Measurements from ENCODE around the gene DNAH7.

The DNAH7 gene

DNA sequence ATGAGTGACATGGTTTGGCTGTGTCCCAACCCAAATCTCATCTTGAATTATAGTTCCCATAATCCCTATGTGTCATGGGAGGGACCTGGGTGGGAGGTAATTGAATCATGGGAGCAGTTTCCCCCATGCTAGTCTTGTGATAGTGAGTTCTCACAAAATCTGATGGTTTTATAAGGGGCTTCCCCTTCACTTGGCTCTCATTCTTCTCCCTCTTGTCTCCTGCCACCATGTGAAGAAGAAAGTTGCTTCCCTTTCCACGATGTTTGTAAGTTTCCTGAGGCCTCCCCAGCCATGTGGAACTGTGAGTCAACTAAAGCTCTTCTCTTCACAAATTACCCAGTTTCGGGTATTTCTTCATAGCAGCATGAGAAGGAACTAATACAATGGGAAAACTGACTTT is 14.0 kb downstream of the DNAH7 start:
- H3K36me3 Mint-ChIP-seq = no peaks in the 10 kb centered on the region
- H3K4me3 Mint-ChIP-seq = no peak overlapping the region
- DNase-seq (ENCODE audit: low spot score in 2 of 2) = no peak
- no peak overlapping the region for H3K27ac Mint-ChIP-seq
- ATAC-seq = no peak
- no peaks in the 10 kb centered on the region for H3K4me1 Mint-ChIP-seq
- H3K9me3 Mint-ChIP-seq = no peaks in the 10 kb centered on the region

DNA sequence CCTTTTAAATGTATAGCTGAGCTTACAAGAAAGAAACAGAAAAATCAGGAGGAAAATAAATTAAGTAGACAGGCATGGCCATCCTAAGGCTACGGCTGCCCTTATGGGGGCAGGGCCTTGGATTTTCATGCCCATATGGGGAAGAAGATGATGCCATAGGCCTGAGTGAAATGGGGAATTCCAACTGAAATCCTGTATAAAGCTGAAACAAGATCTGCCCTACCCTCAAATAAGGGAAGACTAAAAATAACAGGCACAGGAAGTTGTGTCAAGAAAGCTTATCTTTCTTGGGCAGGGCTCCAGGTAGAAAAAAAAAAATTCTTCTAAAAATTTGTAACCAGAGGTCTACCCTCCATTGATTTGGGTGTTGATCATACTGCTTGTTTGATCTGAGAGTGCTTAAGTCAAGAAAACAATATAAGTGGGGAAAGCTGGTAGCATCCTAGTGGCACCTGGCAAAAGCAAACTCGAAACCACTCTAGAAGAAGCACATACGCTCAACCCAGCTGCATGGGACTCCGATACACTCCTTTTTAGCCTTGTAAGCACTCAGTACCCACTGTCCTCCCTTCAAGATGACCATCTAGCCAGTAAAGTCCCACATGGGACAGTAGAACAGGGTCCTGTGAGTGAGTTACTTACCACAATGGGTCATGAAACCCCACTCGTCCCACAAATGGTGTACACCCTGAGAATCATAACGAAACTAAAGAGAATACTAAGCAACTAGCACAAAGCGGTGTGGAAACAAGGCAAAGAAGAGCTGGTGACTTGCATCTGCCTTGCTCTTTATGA is 22.3 kb downstream of the DNAH7 start:
- no peaks in the 10 kb centered on the region for H3K9me3 Mint-ChIP-seq
- ATAC-seq = peak; percentile 47
- DNase-seq (ENCODE audit: low spot score in 2 of 2) = no peak
- H3K4me1 Mint-ChIP-seq = no peaks in the 10 kb centered on the region
- no peak overlapping the region for H3K4me3 Mint-ChIP-seq
- no peak overlapping the region for H3K27ac Mint-ChIP-seq
- no peaks in the 10 kb centered on the region for H3K36me3 Mint-ChIP-seq

DNA sequence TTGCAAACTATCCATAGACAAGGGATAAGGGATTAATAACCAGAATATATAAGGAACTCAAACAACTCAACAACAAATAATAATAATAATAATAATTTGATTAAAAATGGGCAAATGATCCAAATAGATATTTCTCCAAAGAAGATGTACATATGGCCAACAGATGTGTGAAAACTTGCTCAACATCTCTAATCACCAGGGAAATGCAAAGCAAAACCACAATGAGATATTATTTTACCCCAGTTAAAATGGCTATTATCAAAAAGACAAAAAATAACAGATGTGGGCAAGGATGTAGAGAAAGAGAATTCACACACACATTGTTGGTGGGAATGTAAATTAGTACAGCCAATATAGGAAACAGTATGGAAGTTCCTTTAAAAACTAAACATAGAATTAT is 26.9 kb downstream of the DNAH7 start:
- ATAC-seq (no peak), DNase-seq (ENCODE audit: low spot score in 2 of 2) (no peak)
- Mint-ChIP-seq H3K27ac (no peak overlapping the region), H3K36me3 (no peaks in the 10 kb centered on the region), H3K4me1 (no peaks in the 10 kb centered on the region), H3K9me3 (peaks cover 32% of the 10 kb centered on the region), H3K4me3 (no peak overlapping the region)

DNA sequence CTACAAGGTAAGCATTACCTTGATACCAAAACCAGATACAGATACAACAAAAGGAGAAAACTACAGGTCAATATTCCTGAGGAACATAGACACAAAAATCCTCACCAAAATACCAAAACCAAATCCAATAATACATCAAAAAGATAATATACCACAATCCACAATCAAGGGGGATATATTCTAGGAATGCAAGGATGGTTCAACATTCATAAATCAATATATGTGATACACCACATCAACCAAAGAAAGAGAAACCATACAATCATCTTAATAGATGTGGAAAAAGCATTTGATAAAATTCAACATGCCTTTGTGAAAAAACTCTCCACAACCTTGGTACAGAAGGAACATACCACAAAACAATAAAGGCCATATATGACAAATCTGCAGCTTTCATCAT is 28.4 kb downstream of the DNAH7 start:
- Mint-ChIP-seq H3K36me3 (no peaks in the 10 kb centered on the region), H3K27ac (no peak overlapping the region), H3K9me3 (peaks cover 33% of the 10 kb centered on the region), H3K4me1 (no peaks in the 10 kb centered on the region), H3K4me3 (no peak overlapping the region)
- no peak for DNase-seq (ENCODE audit: low spot score in 2 of 2)
- ATAC-seq = no peak

DNA sequence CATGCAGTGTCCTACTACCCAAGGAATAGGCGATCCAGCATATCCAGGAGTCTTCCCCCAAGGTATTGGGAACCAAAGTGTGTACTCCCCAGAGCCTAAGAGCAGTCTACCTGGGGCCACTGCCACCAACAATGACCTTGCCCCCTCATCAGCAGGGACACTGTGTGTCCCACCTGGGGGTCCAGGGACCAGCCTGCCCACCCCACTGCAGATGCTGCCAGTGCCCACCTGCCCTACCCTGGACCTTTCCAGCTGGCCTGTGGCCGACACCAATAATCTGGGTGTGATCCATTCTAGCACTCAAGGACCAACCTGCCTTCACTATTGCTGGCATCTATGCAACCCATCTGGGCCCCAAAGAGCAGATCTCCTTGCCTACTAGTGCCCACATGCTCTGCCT is 32.2 kb downstream of the DNAH7 start:
- Mint-ChIP-seq H3K4me3 (no peak overlapping the region), H3K27ac (no peak overlapping the region), H3K9me3 (peaks cover 35% of the 10 kb centered on the region), H3K36me3 (no peaks in the 10 kb centered on the region), H3K4me1 (no peaks in the 10 kb centered on the region)
- no peak for ATAC-seq
- DNase-seq (ENCODE audit: low spot score in 2 of 2) = no peak

DNA sequence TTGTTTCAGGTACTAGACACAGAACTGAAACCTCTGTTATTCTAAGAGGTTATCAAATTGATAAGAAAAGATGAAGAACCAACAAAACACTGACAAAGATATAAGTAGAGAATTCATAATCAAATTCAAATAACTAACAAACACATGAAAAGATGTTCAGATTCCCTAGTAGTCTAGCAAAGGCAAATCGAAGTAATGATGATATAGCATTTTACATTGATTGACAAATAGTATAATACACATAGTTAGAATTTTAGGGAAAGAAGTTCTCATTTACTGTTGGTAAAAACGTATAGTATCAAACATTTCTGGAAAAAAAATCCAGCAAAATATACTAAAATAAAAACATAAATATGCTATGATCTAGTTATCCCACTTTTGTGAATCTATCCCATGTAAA is 50.6 kb downstream of the DNAH7 start:
- no peak for ATAC-seq
- no peak overlapping the region for H3K27ac Mint-ChIP-seq

DNA sequence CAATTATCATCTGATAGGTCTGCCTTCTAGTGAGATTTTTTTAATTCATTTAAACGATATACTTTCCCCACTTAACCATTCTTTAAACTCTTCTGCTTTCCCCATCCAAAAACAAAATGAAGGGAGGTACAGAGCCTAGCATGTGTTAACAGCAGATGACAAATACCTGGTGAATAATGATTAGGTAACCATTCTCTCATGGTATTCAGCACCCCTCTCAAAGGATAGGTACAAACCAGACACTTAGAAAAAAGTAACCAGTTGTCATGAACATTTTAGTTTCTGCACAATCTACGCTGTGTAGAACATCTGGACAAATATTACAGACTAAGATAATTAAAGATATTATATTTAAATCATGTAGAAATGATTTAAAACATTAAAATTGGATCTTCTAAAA is 56.3 kb downstream of the DNAH7 start:
- DNase-seq (ENCODE audit: low spot score in 2 of 2) (no peak), ATAC-seq (no peak)
- Mint-ChIP-seq H3K36me3 (no peaks in the 10 kb centered on the region), H3K9me3 (no peaks in the 10 kb centered on the region), H3K4me1 (no peaks in the 10 kb centered on the region), H3K4me3 (no peak overlapping the region), H3K27ac (no peak overlapping the region)

More for the DNA sequence above, 50.6 kb downstream of the DNAH7 start:
- Mint-ChIP-seq H3K4me3 (no peak overlapping the region), H3K36me3 (no peaks in the 10 kb centered on the region), H3K9me3 (no peaks in the 10 kb centered on the region), H3K4me1 (no peaks in the 10 kb centered on the region)
- DNase-seq (ENCODE audit: low spot score in 2 of 2) = no peak

DNA sequence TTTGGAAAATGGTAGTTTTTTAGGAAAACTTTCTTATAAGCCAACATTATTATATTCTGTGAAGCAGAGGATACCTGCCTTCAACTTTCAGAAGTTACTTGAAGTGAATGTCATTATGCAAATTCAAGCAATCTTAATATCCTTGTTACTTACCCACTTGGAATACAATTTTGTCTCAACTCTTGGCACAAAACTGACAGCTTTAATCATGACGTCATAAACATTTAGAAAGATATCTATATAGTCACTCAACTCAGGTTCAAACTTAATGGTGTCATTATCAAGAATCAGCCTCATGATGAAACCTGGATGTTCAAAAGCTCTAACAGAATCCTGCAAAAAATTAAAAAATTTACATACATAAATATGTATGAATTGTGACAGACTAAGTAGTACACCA is 68.1 kb downstream of the DNAH7 start:
- Mint-ChIP-seq H3K4me1 (no peaks in the 10 kb centered on the region), H3K9me3 (peaks cover 3% of the 10 kb centered on the region), H3K36me3 (no peaks in the 10 kb centered on the region), H3K4me3 (no peak overlapping the region), H3K27ac (no peak overlapping the region)
- ATAC-seq (no peak), DNase-seq (ENCODE audit: low spot score in 2 of 2) (no peak)

DNA sequence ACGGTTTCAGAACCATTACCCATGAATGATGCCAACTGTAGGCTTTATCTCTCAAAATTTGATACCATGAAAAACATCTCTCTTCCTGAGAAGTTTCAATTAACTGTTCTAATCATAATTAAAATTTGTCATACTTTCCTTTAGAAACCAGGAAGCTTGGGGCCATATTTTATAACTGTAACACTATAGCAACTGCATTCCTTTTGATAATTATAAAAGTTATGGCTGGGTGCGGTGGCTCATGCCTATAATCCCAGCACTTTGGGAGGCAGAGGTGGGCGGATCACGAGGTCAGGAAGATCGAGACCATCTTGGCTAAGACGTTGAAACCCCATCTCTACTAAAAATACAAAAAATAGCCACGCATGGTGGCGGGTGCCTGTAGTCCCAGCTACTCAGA is 70.6 kb downstream of the DNAH7 start:
- no peaks in the 10 kb centered on the region for H3K36me3 Mint-ChIP-seq
- no peaks in the 10 kb centered on the region for H3K4me1 Mint-ChIP-seq
- H3K27ac Mint-ChIP-seq = no peak overlapping the region
- ATAC-seq (no peak), DNase-seq (ENCODE audit: low spot score in 2 of 2) (no peak)
- no peak overlapping the region for H3K4me3 Mint-ChIP-seq
- H3K9me3 Mint-ChIP-seq = no peaks in the 10 kb centered on the region

DNA sequence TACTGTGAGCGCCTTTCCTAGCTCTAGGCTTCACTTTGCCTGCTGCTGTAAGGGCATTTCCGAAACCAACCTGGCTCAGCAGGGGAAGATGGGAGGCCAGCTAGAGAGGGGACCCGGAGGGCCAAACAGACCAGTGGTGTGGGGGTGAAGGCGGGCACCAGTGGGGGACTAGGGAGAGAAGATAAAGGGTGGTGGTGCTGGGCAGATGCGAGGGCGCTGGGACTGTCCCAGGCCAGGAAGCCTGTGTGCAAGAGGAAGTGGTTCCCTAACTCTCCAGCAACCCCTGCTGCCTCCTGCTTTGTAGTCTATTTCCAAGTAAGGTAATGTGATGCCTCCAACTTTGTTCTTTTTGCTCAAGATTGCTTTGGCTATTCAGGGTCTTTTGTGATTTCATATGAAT is 73.1 kb downstream of the DNAH7 start:
- no peak overlapping the region for H3K4me3 Mint-ChIP-seq
- H3K36me3 Mint-ChIP-seq = no peaks in the 10 kb centered on the region
- no peaks in the 10 kb centered on the region for H3K4me1 Mint-ChIP-seq
- no peak overlapping the region for H3K27ac Mint-ChIP-seq
- H3K9me3 Mint-ChIP-seq = no peaks in the 10 kb centered on the region
- ATAC-seq (peak; percentile 54), DNase-seq (ENCODE audit: low spot score in 2 of 2) (no peak)

DNA sequence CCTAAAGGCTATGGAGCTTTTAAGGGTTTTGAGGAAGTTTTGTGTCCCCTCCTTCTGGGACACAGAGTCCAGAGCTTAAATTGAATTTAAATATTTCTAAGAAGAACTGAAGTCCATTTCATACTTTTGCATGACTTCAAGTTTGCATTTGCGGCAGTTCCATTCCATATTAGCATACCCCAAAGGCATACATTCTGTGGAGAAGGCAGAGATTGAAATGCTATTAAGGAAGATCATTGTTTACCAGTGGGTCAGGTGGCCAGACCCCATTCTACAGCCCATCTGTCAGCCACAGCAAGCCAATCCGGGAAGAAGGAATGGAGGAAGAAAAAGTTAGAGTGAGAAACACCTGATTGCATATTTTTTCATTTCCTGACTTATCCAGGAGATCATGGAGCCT is 75.0 kb downstream of the DNAH7 start:
- H3K4me3 Mint-ChIP-seq = no peak overlapping the region
- H3K4me1 Mint-ChIP-seq = no peaks in the 10 kb centered on the region
- ATAC-seq (no peak), DNase-seq (ENCODE audit: low spot score in 2 of 2) (no peak)
- H3K36me3 Mint-ChIP-seq = no peaks in the 10 kb centered on the region
- no peak overlapping the region for H3K27ac Mint-ChIP-seq
- no peaks in the 10 kb centered on the region for H3K9me3 Mint-ChIP-seq

DNA sequence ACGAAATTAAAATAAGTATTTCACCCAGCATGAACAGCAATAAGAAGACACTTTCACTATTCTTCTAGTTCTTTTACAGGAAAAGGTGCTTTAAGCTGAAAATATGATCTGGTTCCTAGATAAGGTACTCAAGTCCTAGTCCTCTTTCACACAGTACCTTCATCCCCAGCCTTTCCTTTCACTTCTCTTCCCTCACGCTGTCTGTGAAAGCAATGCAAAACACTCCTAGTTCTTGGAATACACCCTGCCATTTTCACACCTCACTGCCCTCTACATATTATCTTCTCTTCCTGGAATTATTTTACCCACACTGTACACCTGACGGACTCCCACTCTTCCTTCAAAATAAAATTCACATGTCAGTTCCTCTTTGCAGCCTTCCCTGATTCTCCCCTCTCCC is 82.9 kb downstream of the DNAH7 start:
- Mint-ChIP-seq H3K27ac (no peak overlapping the region), H3K9me3 (no peaks in the 10 kb centered on the region), H3K36me3 (no peaks in the 10 kb centered on the region), H3K4me3 (no peak overlapping the region), H3K4me1 (no peaks in the 10 kb centered on the region)
- ATAC-seq = peak; percentile 16
- DNase-seq (ENCODE audit: low spot score in 2 of 2) = no peak

DNA sequence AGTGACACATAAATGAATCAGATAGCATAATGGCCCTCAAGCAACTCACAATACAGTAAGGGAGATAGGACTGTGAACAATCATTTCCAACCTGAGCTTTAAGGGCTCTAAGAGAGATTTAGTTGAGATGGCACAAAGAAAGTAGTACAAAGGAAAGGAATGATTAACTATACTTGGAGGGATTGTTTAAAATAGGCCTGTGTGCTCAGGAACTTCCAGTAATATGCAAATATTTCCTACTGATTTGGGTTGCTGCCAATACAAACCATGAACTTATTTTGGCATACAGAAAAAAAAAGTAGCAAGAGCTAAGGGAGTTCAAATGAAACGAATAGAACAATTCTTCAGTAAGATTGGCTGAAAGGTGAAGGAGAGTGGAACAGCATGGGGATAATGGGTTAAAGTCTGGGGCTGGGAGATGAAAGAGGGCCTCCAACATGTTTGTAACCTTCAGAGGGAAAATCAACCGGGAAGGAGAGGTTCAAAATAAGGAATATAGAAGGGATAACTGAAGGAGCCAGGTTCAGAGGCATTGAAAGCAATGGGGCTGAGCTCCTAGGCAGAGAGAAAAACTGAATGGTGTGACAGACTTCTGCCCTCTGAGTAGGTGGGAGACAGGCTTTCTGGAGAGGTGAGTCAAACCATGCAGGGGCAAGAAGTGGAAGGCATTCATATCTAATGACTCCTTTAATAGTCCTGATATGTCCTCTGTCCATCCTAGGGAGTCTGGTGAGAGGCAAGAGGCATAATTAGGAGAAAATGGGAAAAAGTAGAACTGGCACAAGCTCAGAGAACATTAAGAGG is 83.5 kb downstream of the DNAH7 start:
- H3K4me3 Mint-ChIP-seq = no peak overlapping the region
- DNase-seq (ENCODE audit: low spot score in 2 of 2) (no peak), ATAC-seq (peak; percentile 45)
- H3K36me3 Mint-ChIP-seq = no peaks in the 10 kb centered on the region
- H3K27ac Mint-ChIP-seq = no peak overlapping the region
- no peaks in the 10 kb centered on the region for H3K4me1 Mint-ChIP-seq
- no peaks in the 10 kb centered on the region for H3K9me3 Mint-ChIP-seq

DNA sequence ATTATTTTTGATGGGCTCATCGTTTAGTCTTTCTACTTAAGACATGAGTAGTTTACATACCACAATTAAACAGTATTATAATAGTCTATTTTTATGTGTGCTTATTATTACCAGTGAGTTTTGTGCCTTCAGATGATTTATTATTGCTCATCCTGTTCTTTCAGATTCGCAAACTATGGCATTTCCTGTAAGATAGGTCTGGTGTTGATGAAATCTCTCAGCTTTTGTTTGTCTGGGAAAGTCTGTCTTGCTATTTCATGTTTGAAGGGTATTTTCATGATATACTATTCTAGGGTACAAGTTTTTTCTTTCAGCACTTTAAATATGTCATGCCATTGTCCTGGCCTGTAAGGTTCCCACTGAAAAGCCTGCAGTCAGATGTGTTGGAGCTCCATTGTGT is 101.3 kb downstream of the DNAH7 start:
- ATAC-seq = no peak

DNA sequence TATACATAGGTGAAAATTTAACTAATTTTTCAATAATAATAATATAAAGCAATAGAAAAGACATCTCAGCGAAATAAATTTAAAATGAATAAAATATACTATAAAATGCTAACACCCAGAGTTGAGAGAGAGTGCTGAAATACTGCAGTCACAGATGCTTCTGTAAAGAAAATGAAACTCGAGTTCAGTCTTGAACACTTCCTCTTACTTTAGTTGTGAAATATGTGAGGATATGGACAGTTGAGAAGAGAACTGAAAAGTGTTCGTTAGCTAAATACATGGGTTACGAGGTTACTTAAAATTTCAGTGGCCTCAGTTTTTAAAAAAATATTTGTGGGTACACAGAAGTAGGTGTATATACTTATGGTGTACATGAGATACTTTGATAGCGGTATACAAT is 106.8 kb downstream of the DNAH7 start:
- no peak for ATAC-seq
- Mint-ChIP-seq H3K4me1 (no peaks in the 10 kb centered on the region), H3K4me3 (no peak overlapping the region), H3K9me3 (no peaks in the 10 kb centered on the region), H3K27ac (no peak overlapping the region), H3K36me3 (no peaks in the 10 kb centered on the region)
- no peak for DNase-seq (ENCODE audit: low spot score in 2 of 2)

More for the DNA sequence above, 101.3 kb downstream of the DNAH7 start:
- DNase-seq (ENCODE audit: low spot score in 2 of 2) = no peak
- H3K9me3 Mint-ChIP-seq = no peaks in the 10 kb centered on the region
- no peak overlapping the region for H3K27ac Mint-ChIP-seq
- H3K4me3 Mint-ChIP-seq = no peak overlapping the region
- no peaks in the 10 kb centered on the region for H3K36me3 Mint-ChIP-seq
- no peaks in the 10 kb centered on the region for H3K4me1 Mint-ChIP-seq

DNA sequence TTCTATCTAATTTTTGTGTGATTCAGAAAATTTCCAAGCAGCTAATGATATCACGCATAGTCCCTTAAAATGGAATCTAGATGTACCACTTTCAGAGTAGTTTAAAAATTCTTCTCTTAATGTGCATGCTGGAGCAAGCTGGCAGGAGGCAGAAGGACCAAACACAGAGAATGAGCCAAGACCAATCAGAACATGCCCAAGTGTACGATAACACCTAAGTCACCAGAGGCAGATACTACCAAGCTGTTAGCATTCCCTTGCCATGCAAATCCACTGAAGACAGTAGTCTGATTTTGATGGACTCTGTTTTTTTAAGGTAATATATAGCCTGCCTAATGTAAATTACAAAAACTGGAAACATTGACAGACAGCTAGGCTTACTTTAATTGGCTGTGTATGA is 109.3 kb downstream of the DNAH7 start:
- no peaks in the 10 kb centered on the region for H3K36me3 Mint-ChIP-seq
- no peaks in the 10 kb centered on the region for H3K9me3 Mint-ChIP-seq
- no peak overlapping the region for H3K4me3 Mint-ChIP-seq
- DNase-seq (ENCODE audit: low spot score in 2 of 2) (no peak), ATAC-seq (no peak)
- no peaks in the 10 kb centered on the region for H3K4me1 Mint-ChIP-seq
- no peak overlapping the region for H3K27ac Mint-ChIP-seq

Measured in stimulated activated effector memory CD8-positive, alpha-beta T cell treated with anti-CD3 and anti-CD28 coated beads, Interleukin-12 subunit alpha, Interleukin-12 subunit beta, amount 100 ng/mL, for 72 hours (primary cell).